HG02938 (cell line): ENCODE results near the gene SUCO.
A peak's percentile ranks its signal among the peaks of the same experiment; 100 is the strongest.

Experiments
- ATAC-seq: cut with Tn5 transposase; IDR thresholded peaks from one replicate; pipeline ENCODE4 v1.9.1; 2021; ENCODE audit warnings: mild to moderate bottlenecking, moderate library complexity; ENCODE audit not compliant: unreplicated experiment

SUCO gene

DNA sequence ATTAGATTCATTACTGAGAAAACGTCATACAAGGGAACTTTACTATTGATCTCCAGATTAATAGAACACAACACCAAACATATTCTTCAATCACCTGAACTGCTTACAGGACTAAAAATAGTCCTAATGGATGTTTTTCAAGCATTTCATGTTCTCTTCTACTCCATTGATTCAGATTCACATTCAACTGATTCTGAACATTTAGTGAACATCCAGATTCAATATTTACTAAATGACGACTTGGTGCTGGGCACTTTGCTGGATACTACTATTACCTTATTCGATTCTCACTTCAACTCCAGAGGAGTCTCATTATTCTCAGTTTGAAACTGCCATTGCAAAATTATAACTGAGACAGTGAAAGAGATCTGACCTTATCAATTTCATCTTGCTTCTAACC, 18.8 kb upstream of the SUCO start:
- ATAC-seq: no peak

DNA sequence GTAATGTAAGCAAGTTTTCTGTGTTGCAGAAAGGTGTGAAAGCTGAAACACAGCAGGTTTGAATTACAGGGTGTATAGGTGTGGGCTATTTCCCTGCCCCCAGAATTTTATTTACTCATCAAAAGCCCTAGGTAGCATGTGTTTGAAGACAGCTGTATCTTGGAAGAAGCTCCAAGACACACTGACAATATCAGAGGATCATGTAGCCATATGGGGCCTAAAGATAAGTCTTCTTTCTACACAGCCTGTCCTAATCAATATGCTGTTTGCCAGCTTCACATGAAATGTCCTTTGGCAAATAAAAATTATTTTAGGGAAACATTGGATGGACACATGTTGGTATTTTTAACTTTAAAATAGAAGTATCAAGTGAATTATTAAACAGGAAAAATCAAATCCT, 17.5 kb upstream of the SUCO start:
- no peak for ATAC-seq

DNA sequence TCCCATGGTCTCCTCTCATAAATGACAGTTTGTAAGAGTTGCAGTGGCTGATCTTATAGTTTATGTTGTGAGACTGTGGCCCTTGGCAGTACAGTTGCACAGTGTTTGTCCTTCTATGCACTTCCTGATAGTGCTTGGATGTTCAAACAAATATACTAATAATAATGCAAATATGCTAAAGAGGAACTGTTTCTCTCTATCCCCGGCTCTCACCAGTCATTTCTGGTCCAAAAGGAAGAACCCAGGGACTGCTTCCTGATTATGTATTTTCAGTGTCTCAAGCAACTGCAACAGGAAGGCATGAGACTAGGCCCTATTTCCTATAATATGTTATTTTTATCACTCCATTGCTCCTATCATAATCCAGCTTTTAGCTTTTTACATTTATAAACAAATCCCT, 17.0 kb upstream of the SUCO start:
- ATAC-seq: no peak

DNA sequence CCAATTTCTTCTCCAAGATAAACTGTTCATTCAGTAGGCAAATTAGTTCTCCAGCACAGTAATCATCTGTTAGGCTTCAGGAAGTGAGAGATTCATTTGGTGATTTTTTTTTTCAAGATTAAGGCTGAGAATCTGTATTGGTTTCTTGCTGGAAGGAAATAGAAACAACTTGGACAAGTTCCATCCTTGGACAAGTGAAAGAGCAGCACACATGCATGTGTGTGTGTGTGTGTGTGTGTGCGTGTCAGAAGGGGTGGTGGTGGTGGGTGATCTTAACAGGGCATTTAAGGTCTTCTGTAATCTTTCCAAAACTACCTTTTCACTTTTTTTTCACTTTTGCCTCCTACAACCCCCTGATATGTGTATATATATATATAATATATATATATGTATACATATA, 15.9 kb upstream of the SUCO start:
- ATAC-seq: no peak

DNA sequence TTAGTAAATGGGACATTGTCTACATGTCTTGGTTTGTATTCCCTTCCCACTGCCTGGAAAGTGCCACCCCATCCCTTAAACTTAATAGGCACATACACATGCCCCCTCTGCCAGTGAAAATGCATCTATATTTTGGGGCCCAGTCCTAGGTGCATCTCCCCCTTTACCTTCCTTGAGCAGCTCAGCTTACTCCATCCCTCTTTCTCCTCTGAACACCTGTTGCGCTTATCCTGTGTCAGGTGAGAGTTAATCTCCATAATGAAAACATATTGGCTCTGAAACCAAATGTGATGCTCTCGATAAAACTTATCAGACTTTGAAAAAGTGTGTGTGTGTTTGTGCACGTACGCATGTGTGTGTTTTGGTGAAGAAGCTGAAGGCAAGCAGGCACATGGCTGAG, 15.4 kb upstream of the SUCO start:
- no peak for ATAC-seq

DNA sequence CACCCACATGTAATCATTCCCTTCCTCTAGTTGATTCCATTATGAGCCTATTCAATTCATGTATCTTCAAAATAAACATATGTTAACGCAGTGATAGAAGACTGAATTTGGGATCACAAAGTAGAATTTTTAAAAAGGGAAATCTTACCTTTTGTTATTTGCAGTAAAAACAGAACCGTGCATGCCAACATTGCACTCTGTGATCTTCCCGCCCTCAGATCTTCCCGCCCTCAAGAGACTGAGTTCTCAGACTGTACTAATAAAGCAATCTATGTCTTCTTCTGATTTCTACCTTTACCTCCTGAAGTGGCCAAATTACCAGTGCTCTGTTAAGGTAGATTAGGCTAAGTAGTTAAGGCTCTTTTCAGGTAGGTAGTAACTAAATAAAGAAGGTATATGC, 3.6 kb upstream of the SUCO start:
- no peak for ATAC-seq

DNA sequence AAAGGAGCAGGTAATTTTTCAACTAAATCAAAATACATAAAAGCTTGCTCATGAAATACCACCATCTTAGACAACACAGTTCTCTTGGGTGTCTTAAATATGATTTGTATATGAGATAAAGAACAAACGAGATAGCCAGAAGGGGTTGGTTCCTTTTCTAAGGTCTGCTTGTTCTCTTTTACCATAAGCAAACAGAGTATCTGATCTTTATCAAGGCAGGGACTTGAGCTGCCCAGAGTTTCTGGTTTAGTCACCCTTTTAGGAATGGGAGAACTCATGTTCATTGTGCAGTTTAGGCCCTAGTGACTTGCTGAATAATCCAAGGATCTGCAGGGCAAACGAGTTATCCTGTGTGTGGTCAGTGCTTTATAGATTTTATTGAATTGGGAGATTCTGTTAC, 3.0 kb upstream of the SUCO start:
- no peak for ATAC-seq

DNA sequence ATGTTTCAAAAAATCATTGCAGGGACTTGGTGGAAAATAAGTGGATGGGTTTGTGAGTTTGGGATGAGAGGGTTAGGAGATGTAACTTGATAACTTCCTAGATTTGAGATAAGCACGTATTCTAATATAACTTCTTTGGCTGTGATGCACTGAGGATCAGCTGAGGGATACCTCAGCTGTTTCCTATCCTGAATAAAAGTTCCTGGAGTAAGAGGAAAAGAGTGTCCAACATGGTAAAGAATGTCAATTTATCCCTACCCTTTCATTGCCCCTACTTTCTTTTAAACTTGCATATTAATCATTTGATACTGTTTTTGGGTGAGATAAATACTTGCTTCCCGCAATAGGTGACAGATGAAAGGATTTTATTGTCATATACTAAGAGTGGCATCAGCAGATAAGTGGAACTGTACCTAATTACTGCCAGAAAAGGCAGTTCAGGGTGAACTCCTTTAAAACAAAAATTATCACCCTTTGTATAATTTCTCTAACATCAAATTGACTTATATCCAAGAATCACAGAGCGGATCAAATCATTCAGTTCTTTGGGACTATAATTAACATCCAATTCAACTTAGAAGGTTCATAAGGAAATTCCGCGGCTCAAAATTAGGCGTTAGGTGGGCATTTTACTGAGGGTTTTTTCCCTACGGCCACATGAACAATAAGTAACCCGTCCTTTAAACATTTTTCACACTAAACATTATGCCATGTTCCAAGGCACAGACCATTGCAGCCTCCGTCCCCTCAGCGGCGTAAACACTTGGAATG, 1.4 kb upstream of the SUCO start:
- ATAC-seq: no peak

DNA sequence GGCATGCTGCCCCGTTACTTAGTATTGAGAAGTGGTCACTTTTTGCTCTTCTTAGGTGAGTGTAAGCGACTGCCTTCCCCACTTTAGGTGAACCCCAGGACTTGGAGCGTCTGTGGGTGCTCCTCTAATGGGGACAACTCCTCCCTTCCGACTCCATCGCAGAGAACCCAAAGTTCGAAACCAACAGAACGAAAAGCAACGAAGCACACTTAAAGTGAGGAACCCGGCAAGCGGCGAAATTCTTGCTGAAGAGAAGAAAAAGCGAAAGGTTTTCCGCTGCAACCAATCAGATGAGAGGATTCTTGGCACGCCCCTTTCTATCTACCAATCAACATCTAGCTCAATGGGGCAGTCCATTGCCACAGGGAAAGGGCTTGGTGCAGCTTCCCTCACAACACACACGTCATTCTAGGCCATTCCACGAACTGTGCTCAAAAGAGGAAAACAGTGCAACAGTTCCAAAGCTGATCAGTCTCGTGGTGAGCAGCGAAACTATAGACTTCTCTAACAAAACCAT, 709 bp upstream of the SUCO start:
- ATAC-seq: peak; percentile 72

DNA sequence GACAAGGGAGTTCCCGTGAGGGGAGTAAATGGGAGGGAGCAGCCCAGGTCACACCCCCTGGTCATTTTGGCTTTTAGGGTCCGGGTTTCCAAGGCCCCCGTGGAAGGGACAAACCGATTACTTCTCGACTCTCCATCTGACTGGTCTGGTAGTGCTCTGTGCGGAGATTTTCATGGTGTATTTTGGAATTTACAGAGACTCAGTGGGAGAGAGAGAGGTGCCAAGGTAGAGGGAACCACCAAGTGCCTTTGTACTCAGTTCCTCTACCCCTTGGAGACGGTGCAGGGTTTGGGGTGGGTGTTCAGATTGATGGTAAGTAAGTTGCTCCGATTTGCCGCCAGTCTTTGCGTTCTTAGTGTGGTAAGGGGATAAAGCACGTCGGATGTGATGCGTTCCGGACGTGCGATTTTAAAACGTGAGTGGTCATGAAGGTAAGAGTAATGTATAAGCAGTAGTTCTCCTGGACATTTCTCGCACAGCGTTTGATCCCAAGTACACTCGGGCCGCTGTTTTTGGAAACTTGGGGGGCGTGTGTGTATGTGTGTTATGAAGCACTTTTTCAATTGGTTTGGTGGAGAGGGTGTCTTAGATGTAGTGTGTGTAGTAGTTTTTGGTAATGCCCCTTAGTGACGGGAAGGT, 682 bp downstream of the SUCO start:
- peak; percentile 0 for ATAC-seq

DNA sequence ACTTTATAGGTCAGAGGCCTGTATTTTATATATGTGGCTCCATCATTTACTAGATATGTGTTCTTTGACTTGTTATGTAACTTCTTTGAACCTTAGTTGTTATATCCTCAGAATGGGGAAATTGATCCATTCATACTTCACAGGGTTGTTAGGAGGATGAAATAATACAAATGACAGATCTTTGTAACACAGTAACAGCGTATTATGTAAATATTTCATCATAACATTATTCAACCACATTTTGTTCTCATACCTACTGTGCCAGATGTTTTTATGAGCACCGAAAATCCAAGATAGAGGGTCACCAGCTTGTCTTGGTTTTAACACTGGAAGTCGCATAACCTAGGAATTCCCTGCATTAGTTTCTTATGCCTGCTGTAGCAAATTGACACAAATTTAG, 3.3 kb downstream of the SUCO start:
- no peak for ATAC-seq

DNA sequence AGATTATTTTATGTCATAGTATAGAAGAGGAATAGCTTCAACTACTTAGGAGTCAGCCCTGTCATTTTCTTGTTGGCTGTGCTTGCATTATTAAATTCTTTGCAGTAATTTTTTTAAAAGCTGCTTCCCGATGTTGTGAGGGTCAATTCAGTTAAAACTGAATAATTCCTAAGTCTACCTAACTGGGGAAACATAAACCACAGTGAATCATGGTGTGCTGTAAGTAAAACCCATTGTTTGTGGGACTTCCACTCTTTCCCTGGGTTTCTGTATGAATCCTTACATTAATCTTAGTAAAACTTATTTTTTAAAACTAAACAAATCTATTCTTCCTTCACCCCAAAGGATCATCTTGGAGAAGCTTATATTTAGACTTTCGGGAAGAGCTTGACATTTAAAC, 4.4 kb downstream of the SUCO start:
- ATAC-seq: no peak

DNA sequence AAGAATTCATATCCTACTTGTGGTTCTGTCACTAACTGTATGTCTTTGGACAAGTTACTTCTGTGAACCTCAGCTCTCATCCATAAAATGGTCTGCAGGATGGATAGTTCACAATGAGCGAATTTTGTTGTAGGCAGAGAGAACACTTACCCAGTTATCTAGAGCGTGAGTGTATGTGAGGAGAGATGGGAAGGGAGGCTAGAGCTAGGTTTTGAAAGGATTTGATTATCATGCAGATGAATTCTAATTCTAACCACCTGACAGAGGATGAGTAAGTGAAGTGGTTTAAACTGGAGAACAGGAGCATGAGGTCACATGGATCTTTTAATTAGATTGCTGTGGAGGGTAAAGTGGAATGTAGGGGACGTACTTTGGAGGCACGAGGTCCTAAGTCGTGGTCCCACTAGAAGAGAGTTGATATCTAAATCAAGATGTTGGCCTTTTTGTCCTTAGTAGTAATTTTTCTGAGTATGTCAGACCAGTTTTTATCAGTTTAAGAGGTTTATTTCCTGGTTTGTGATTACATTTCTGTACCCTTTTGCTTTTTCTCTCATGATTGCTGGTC, 5.0 kb downstream of the SUCO start:
- ATAC-seq: no peak

DNA sequence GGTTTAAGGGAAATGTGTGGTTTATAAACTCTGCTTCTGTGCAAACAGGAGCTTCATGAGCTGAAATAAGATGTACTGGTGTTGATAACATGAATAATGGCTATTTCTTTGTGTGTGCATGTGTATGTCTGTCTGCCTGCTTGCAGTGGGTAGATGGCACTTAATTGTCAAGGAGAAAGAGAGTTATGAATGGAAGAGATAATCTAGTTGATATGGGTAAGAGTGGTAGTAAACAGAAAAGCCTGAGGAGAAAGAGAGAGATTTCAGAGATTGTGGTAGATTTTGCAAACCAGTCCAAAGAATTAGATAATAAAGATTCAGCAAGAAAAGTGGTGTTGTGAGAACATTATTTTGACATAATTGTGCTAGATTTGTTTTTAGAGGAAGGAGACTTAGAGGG, 7.7 kb downstream of the SUCO start:
- ATAC-seq: no peak

DNA sequence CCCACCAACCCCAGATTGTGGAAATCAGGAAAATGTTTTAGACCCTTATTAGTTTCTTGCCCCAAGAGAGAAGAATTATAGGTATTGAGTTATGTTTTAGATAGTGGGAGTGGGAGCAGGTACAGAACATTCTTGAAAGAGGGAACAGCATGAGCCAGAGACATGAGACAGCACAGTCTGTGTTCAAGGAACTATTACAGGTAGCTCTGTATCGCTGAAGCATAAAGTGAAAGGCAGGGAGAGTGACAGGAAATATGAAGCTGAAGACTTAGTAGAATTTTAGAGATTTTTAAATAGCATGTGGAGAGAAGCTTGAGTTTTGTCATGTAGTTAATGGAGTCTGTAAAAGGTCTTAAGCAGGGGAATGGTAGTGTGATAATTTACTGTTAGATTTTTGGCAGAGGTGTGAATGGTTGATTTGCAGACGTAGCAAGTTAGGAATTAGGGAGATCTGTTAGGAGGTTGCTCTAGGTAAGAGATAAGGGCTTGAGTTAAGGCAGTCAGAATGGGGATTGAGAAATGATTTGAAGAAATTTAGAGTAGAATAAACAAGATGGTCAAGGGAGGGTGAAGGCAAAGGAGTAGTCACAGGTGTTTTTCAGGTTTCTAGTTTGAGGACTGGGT, 11.6 kb downstream of the SUCO start:
- ATAC-seq: no peak

DNA sequence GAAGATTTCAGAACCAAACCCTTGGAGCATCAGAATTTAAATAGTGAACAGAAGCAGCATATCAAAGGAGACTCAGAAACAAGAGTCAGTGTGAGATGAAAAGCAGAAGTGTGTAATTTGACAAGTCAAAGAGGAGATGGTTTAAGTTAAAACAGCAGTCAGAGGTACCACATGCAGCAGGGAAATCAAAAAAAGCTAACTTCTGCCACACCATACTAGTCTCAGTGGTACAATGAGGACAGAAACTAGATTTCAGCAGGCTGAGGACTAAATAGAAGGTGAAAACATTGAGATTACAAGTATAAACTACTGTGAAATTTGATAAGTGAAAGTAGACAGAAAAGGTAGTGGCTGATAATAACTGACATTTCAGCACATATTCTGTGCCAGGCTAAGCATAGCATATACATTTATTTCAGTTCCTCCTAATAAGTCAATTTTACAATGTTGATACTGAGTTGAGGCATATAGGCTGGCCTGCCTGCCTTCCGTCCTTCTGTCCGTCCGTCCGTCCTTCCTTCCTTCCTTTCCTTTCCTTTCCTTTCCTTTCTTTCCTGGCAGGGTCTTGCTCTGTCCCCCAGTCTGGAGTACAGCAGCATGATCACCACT, 12.6 kb downstream of the SUCO start:
- ATAC-seq: peak; percentile 86

DNA sequence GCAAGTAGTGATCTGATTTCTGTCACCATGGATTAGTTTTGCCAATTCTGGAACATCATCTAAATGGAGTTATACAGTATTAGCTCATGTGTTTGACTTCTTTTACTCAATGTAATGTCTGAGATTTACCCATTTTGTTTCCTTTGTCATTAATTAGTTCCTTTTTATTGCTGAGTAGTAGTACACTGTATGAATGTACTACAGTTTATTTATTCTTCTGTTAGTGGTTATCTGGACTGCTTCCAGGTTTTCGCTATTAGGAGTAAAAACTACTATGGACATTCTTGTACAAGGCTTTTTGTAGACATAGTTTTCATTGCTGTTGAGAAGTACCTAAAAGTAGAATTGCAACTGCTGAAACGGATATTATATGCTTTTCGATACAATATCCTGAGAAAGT, 14.1 kb downstream of the SUCO start:
- ATAC-seq: no peak

DNA sequence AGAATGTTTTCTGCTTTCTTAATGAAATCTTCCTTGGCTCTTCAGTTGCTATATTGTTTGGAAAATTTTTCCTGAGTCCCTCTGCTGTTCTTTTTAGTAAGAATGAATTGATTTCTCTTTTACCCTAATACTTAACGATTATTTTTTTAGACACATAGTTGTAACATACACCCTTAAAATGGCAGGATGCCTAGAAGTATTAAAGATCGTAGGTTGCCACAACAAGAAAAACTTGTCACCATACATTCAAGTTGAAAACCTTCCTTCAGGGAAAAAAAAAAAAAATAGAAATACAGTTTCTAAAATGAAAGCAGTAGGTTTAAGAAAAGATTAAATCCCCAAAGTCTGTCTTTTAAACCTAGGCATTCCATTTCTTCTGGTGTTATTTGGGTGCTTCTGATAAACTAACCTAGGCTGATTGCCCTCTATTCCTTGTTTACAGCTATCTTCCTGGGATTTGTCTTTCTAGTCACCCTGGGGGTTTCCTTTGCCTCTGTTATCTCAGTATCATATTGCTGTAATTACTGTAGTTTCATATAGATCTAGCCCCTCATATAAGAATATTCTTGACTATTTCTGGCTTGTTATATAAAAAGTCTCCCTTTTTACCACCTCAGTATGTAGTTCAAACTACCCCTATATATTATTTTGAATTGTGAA, 16.8 kb downstream of the SUCO start:
- ATAC-seq: no peak

DNA sequence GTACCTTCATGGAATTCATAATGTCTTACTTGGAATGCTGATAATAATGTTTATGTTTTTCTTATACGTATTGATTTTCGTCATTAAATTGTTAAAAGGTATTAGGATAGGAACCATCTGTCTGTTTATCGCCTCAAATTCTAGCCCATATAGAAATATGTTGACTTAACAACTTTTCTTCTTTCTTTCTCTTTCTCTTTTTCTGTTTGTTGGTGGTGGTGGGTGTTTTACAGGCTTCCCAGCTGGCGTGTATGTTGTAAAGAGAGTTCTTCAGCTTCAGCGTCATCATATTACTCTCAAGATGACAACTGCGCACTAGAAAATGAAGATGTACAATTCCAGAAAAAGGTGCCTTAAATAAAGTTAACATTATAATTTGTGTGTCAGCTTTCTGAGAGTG, 18.3 kb downstream of the SUCO start:
- ATAC-seq: no peak

DNA sequence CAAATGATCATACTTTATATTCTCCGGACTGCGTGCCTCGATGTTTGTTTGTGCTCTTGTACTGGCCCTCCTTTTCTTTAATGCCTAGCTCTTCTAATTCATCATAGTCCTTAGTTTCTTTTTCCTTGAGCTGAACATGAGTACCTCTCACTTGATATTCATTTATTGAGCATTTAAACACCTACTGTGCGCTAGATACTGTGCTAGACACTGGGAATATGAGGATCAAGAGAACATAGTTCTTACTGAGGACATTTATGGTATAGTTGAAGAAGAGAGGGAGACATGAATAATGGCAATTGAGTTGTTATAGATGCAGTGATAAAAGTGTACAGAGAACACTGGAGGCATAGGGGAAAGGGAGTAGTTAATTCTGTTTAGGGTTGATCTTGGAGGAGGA, 22.0 kb downstream of the SUCO start:
- no peak for ATAC-seq

DNA sequence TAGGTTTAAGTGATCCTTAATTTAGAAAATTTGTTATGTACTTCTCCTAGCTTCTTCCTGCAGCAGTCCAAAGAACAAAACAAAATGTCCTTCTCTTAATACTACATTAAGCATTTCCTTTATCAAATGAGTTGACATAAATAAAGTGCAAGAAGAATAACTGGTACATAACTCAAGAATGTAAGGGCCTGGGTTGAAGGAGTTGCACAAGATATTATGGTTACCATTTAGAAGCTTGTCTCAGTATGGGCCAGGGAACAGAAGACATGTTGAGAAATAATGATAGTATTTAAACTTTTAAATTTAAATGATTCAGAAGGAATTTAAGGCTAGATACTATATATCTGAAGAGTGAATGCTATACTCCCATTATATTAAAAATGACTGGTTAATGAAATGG, 23.5 kb downstream of the SUCO start:
- no peak for ATAC-seq
